ENCODE measurements around the gene ANGPT4. TPM values are rescaled to one million over a fixed set of nuclear protein-coding genes. Genes with fewer than 3 reads are reported as not detected.
"Not testable (repeated sequence)": the region's sequence is repeated elsewhere in the genome, so short reads cannot be mapped to it uniquely, and the experiment has no call there.

The ANGPT4 gene
- total RNA-seq, 1 donor from 2014 or later: 0.99 TPM

GRCh38 chr20:873875-874607 lies 42.1 kb downstream of the ANGPT4 start:
- DNase-seq (ENCODE audit: low spot score): no peak

GRCh38 chr20:872855-873520 lies 43.1 kb downstream of the ANGPT4 start:
- no peak for DNase-seq (ENCODE audit: low spot score)

GRCh38 chr20:871948-872347 lies 44.2 kb downstream of the ANGPT4 start:
- DNase-seq (ENCODE audit: low spot score): no peak

- no peak for DNase-seq (ENCODE audit: low spot score)
Measured at GRCh38 chr20:871436-871835, 44.7 kb downstream of the ANGPT4 start.

GRCh38 chr20:870758-871157 lies 45.4 kb downstream of the ANGPT4 start:
- DNase-seq (ENCODE audit: low spot score): no peak

DNA sequence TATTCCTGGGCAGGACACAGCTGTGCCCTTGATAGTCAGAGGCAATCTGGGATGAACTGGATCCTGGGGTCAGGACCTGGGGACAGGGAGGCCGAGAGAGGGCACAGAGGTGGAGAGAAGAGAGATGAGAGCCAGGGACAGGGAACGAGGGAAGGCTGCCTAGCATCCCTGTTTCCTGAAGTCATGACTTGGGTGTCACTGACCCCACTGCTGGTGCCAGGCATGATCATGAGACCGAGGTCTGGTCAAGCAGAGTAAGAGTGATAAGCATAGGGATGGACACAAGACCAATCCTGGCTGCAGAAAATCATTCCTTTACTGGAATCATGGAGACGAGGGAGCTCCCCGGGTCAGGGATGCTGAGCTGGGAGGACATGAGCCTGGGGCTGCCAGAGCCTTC lies 46.5 kb downstream of the ANGPT4 start:
- no peak for DNase-seq (ENCODE audit: low spot score)

DNA sequence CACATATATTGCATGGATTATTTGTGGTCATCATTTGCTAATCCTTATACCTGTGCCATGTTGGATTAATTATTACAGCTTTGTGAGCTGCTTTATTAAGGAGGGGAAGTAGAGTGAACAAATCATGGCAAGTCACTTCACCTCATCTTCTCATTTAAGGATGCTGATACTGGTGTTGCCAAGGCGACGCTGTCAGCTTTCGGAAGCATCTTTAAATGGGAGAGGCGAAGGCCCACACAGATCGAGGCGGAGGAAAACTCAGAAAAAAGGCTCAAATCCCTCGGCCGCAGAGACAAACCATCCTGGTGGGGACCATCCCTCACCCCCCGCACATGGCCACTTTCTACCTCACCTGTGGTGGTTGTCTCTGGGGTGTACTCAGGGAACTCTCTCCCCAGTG lies 47.9 kb downstream of the ANGPT4 start:
- no peak for DNase-seq (ENCODE audit: low spot score)

DNA sequence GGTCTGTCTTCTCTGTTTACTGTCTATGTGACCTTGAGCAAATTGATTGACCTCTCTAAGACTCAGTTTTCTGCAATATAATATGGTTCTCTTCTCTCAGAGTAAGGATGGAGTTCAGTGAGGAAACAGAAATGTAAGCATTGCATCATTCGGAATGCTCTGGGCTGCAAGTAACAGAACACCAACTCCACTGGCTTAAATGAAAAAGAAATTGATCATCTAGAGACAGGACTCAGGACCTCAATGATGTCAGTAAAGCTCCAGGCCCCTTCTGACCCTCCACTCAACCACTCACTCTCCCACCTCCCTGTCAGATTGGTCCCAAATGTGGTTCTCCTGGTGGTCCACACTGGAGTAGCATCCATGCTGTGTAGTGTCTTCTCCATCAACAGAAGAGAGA lies 50.7 kb downstream of the ANGPT4 start:
- no peak for DNase-seq (ENCODE audit: low spot score)

- no peak for DNase-seq (ENCODE audit: low spot score)
Measured at GRCh38 chr20:860891-861290, 55.2 kb downstream of the ANGPT4 start.

- DNase-seq (ENCODE audit: low spot score): no peak
Measured at GRCh38 chr20:859751-860231, 56.3 kb downstream of the ANGPT4 start.

- DNase-seq (ENCODE audit: low spot score): no peak
Measured at GRCh38 chr20:858011-858410, 58.1 kb downstream of the ANGPT4 start.

- DNase-seq (ENCODE audit: low spot score): peak; percentile 74
Measured at GRCh38 chr20:856361-856775, 59.8 kb downstream of the ANGPT4 start.

DNA sequence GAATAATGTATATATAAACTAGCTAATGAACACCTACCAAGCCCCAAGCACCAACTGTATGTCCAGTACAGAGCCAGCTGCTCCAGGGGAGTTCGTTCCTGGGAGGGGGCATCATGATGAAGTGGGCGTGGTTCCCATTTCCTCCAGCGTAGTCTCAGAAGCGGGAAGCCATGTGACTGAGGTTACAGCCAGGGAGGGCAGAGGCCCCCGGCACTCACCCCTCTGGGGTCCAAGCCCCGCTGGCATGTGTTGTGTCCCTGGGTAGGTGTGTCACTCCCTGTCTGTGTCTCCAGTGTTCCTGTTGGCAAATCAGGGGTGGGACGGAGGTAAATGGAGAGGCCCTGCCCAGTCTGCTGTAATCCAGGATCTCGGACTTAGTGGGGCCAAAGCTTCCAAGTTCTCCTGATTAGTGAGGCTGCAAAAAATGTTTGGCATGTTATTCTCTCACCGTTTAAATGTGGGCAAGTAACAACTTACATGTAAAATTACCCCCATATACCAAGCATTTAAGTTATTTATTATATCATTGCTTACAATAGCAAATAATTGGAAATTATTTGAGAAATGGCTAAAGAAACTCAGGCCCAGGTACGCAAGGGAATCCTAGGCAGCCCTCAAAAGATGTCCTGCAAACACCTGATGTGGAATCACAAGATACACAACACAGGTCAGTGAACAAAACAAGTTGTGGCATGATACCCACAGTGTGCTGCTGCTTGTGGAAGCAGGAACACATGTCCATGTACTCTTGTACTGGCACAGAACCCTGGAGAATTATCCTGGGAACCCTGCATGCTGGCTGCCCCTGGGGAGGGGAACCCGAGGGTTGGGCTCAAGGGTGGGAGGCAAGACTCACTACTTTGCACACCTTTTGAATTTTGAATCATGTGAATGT lies 60.4 kb downstream of the ANGPT4 start:
- no peak for DNase-seq (ENCODE audit: low spot score)

DNA sequence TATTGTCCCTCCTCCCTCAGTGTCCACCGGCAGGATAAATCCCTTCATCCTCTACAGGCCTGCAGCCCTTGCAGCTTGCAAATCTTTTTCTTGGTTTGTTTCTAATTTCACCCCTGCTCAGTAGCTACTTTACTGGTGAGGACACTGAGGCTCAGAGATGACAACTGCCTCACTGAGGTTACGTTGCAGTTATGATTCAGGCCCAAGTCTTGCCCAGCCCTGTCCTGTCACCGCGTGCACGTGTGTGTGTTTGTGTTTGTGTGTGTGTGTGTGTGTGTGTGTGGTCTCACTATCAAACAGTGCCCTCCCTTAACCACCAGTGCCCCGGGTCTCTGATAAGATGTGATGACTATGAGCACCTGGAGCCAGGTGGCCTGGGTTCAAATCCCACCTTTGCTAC lies 61.5 kb downstream of the ANGPT4 start:
- DNase-seq (ENCODE audit: low spot score): no peak

GRCh38 chr20:853406-853996 lies 62.6 kb downstream of the ANGPT4 start:
- no peak for DNase-seq (ENCODE audit: low spot score)

DNA sequence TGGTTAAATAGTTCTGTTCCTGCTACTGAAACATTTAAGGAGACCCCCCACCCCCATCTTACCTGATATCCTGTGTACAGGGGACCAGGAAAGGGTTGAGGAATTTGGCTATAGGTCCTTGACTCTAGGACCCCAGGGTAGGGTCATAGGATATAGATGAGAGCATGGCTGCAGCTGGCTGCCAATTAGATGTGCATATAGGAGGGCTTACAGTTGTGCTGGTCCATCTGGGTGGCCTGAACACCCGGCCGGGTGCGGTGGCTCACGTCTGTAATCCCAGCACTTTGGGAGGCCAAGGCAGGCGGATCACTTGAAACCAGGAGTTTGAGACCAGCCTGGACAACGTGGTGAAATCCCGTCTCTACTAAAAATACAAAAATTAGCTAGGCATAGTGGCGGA lies 67.4 kb downstream of the ANGPT4 start:
- DNase-seq (ENCODE audit: low spot score): not testable (repeated sequence)

DNA sequence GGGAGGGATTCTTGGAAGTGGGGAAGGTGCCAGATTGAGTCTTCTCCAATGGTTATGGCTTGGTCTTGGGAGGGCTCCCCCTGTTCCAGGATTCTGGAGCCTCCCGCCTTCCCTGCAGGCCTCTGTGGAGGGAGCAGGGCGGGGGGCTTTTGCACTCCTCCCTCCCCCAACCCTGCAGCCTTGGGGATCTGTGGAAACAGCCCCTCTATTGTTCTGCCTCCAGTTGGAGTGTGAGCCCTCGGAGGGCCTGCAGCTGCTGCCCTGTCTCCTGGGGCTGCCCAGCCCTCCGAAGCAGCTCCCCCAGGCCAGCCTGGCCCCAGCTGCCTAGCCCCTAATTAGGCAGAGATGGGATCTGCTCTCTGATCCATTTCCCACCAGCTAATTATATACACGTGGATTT lies 67.9 kb downstream of the ANGPT4 start:
- DNase-seq (ENCODE audit: low spot score): no peak

DNA sequence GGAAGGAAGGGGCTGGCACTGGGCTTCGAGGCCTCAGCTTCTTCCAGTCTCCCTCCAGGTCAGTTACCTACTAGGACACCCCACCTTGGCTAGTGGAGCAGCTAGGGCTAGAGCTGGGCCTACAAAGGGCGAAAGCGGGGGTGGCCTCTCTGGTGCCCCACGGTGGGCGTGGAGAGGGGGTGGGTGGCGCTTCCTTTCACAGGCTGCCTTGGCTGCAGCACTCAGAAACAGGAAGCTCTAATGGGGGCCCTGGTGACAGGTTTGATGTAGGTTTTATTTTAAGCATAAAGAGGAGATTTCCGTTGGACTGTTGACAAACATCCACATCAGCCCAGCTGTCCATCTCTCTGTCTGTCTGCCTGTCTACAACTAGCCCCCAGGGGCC lies 69.2 kb downstream of the ANGPT4 start:
- DNase-seq (ENCODE audit: low spot score): no peak

- no peak for DNase-seq (ENCODE audit: low spot score)
Measured at GRCh38 chr20:845941-846893, 69.9 kb downstream of the ANGPT4 start.

DNA sequence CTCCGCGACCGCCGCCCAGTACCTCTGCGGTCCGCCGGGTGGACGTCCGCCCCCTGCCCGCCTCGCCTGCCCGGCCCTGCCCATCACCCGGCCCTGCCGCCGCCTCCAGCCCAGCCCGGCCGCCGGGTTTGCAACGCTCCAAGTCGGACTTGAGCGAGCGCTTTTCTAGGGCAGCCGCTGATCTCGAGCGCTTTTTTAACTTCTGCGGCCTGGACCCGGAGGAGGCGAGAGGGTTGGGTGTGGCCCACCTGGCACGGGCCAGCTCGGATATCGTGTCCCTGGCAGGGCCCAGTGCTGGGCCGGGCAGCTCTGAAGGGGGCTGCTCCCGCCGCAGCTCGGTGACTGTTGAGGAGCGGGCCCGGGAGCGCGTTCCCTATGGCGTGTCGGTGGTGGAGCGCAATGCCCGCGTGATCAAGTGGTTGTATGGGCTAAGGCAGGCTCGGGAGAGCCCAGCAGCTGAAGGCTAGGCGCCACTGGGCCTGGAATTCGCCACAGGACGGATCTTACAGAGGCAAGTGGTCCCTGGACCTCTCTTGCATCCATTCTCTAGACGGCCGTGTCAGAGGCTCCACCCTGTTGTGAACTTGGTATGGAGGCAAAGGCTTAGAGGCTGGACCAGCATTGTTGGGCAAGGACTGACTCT lies 70.8 kb downstream of the ANGPT4 start:
- no peak for DNase-seq (ENCODE audit: low spot score)
